SK-N-MC (cell line): ENCODE data around the gene PRKAR1B.

Source experiments
- DNase-seq: peaks from one replicate; pipeline ENCODE4 v3.0.0-alpha.2; 2011; ENCODE audit warnings: low read depth, low spot score
- H3K27ac ChIP-seq: fragments of 200-600 bp; sonication (generic); 2 replicates; pipeline ENCODE4 v1.5.1; 2016; ENCODE audit warnings: mixed run types
- H3K36me3 ChIP-seq: fragments of 200-600 bp; sonication (generic); 2 replicates; pipeline ENCODE4 v1.6.1; 2017; ENCODE audit warnings: antibody characterized with exemption, low read length, mixed read lengths; ENCODE audit not compliant: insufficient read depth
- H3K4me3 ChIP-seq: fragments of 200-600 bp; sonication (generic); 2 replicates; pipeline ENCODE4 v1.5.1; 2016
- H3K9ac ChIP-seq: fragments of 200-600 bp; sonication (generic); 2 replicates; pipeline ENCODE4 v1.8.0; 2017; ENCODE audit warnings: mixed run types, mixed read lengths; ENCODE audit not compliant: insufficient read length
- H3K9me3 ChIP-seq: fragments of 200-600 bp; sonication (generic); 2 replicates; pipeline ENCODE4 v1.6.1; 2017; ENCODE audit warnings: low read depth, mild to moderate bottlenecking, antibody characterized with exemption, low read length, moderate library complexity, mixed read lengths
- EZH2 ChIP-seq: fragments of 200-600 bp; sonication (generic); IDR thresholded peaks from one replicate; pipeline ENCODE4 v1.6.1; 2017; ENCODE audit warnings: antibody characterized with exemption
- FOXP2 ChIP-seq: optimal IDR thresholded peaks from 2 replicates; pipeline ENCODE3; 2011; ENCODE audit warnings: mild to moderate bottlenecking, moderate library complexity; ENCODE audit not compliant: insufficient read depth; ENCODE audit errors: extremely low read length, control extremely low read depth
- POLR2AphosphoS5 ChIP-seq: IDR thresholded peaks from 2 replicates; pipeline ENCODE4 v1.6.1; 2012; ENCODE audit warnings: mild to moderate bottlenecking, low read depth, low read length, borderline replicate concordance

The PRKAR1B gene

GRCh38 chr7:690478-691360, 36.4 kb downstream of the PRKAR1B start:
- H3K4me3 ChIP-seq = no peak overlapping the region
- H3K9me3 ChIP-seq = no peaks in the 10 kb centered on the region
- H3K27ac ChIP-seq = no peak overlapping the region
- TF ChIP-seq EZH2 (no peak), FOXP2 (no peak), POLR2AphosphoS5 (no peak)
- H3K9ac ChIP-seq = no peak overlapping the region
- DNase-seq = no peak
- no peaks in the 10 kb centered on the region for H3K36me3 ChIP-seq

- H3K36me3 ChIP-seq = no peaks in the 10 kb centered on the region
Observed at GRCh38 chr7:685540-685939, 41.5 kb downstream of the PRKAR1B start.

DNA sequence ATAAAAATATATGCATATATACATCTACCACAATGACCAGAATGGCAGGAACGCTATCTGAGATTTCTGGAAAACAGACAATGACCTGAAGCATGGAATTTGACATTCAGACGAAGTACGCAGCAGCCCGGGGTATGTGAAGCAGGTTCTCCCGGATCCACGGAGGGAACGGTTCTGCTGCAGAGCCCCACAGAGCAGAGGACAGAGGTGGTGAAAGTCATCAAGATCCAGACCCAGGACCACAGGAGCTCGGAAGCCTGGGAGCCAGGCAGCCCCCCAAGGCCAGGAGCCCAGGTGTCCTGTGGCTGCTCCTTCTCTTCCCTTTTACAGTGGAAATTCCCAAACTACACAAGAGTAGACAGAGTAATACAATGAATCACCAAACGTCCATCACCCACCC, 42.7 kb downstream of the PRKAR1B start:
- no peak overlapping the region for H3K9ac ChIP-seq
- no peak overlapping the region for H3K27ac ChIP-seq
- no peaks in the 10 kb centered on the region for H3K36me3 ChIP-seq
- no peak for DNase-seq
- no peak overlapping the region for H3K4me3 ChIP-seq
- TF ChIP-seq EZH2 = no peak
- TF ChIP-seq FOXP2 = no peak
- no peak for TF ChIP-seq POLR2AphosphoS5
- H3K9me3 ChIP-seq = no peaks in the 10 kb centered on the region

More at GRCh38 chr7:685540-685939, 41.5 kb downstream of the PRKAR1B start:
- DNase-seq = no peak
- Histone ChIP-seq H3K9me3 (no peaks in the 10 kb centered on the region), H3K9ac (no peak overlapping the region), H3K27ac (no peak overlapping the region), H3K4me3 (no peak overlapping the region)
- TF ChIP-seq POLR2AphosphoS5 (no peak), FOXP2 (no peak), EZH2 (no peak)

DNA sequence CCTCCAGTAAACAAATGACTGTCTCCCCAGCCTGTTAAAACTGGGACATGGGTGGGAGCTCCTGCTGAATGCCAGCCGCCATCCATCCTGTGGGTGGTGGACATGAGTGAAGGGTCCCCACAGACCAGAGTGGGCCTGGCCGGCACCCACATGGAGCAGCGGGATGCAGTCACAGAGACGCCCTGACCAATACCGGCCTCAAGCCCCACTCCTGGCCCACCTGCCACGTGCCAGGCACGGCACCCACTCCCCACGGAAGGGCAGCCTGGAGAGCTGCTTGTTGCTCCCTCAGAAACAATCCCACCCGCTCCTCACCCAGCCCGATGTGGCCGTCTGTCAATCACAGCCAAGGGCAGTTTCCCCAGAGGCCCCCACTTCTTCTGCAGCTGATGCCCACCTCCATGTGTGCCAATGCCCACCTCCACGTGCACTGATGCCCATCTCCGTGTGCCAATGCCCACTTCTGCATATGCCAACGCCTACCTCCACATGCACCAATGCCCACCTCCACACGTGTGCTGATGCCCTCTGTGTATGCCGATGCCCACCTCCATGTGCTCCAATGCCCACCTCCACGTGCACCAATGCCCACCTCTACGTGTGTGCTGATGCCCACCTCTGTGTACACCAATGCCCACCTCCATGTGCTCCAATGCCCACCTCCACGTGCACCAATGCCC, 43.4 kb downstream of the PRKAR1B start:
- DNase-seq = no peak
- Histone ChIP-seq H3K9me3 (no peaks in the 10 kb centered on the region), H3K9ac (no peak overlapping the region), H3K4me3 (no peak overlapping the region), H3K36me3 (no peaks in the 10 kb centered on the region), H3K27ac (no peak overlapping the region)
- TF ChIP-seq FOXP2 (no peak), EZH2 (no peak), POLR2AphosphoS5 (no peak)

- Histone ChIP-seq H3K9me3 (no peaks in the 10 kb centered on the region), H3K9ac (no peak overlapping the region), H3K4me3 (no peak overlapping the region), H3K27ac (no peak overlapping the region), H3K36me3 (no peaks in the 10 kb centered on the region)
- TF ChIP-seq EZH2 (no peak), POLR2AphosphoS5 (no peak), FOXP2 (no peak)
- DNase-seq = no peak
Observed at GRCh38 chr7:682810-683209, 44.3 kb downstream of the PRKAR1B start.

DNA sequence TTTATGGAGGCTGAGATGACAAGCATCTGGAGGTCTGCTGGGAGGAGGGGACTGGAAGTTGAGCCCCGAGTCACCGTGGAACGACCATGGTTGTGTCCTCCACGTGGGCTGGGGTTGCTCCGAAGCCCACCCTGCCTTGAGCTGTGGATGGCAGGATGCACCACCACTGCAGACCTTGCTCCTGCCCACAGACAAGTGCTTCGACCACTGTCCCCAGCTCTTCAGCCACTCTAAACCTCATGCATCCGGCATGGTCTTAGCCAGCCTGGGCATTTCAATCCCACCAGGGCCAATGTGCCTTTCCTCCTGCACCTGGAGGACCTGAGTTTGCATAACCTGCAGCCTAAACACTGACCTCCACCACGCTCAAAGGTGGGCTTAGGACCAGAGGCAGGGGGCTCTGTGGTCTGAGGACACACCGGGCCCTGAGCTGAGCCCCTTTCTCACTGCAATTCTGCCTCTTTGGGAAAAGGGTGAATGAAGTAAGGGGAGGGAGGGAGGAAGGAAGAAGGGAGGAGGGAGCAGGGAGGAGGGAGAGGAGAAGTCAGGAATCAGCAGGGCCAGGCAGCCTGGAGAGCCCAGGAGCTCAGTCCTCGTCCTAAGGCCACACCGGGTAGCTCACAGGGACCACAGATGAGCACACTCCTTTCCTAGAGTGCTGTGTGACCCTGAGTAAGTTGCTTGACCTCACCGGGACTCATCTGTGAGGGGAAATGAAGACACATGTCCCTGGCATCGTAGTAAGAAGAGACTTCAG, 45.4 kb downstream of the PRKAR1B start:
- no peak overlapping the region for H3K27ac ChIP-seq
- H3K36me3 ChIP-seq = no peaks in the 10 kb centered on the region
- TF ChIP-seq POLR2AphosphoS5 (no peak), EZH2 (no peak), FOXP2 (no peak)
- no peak overlapping the region for H3K4me3 ChIP-seq
- H3K9me3 ChIP-seq = no peaks in the 10 kb centered on the region
- no peak overlapping the region for H3K9ac ChIP-seq
- DNase-seq = no peak

- TF ChIP-seq EZH2 (no peak), FOXP2 (no peak), POLR2AphosphoS5 (no peak)
- Histone ChIP-seq H3K27ac (no peak overlapping the region), H3K9me3 (no peaks in the 10 kb centered on the region), H3K9ac (no peak overlapping the region), H3K4me3 (no peak overlapping the region), H3K36me3 (no peaks in the 10 kb centered on the region)
- no peak for DNase-seq
Observed at GRCh38 chr7:680411-681127, 46.5 kb downstream of the PRKAR1B start.
